GM21423 (cell line): ENCODE results near the gene CEP164.

Experiments used
- ATAC-seq: cut with Tn5 transposase; IDR thresholded peaks from one replicate; pipeline ENCODE4 v1.9.1; 2021; ENCODE audit warnings: mild to moderate bottlenecking, moderate library complexity; ENCODE audit not compliant: unreplicated experiment

CEP164 gene

GRCh38 chr11:117457835-117458234, 130.2 kb downstream of the CEP164 start:
- ATAC-seq = no peak

GRCh38 chr11:117458275-117459122, 130.8 kb downstream of the CEP164 start:
- no peak for ATAC-seq

- ATAC-seq = no peak
Measured at GRCh38 chr11:117459123-117459978, 131.7 kb downstream of the CEP164 start.

GRCh38 chr11:117459979-117460300, 132.3 kb downstream of the CEP164 start:
- ATAC-seq = no peak

GRCh38 chr11:117461396-117462182, 133.9 kb downstream of the CEP164 start:
- no peak for ATAC-seq

GRCh38 chr11:117462183-117462863, 134.7 kb downstream of the CEP164 start:
- no peak for ATAC-seq

- no peak for ATAC-seq
Measured at GRCh38 chr11:117462864-117463247, 135.2 kb downstream of the CEP164 start.
